ENCODE data around the gene FXYD5. TPM values are rescaled to one million over a fixed set of nuclear protein-coding genes. Genes with fewer than 3 reads are reported as not detected.
A peak's percentile ranks its signal among the peaks of the same experiment; 100 is the strongest.

Gene FXYD5
- total RNA-seq, 1 experiment from 2014 or later: 101 TPM

DNA sequence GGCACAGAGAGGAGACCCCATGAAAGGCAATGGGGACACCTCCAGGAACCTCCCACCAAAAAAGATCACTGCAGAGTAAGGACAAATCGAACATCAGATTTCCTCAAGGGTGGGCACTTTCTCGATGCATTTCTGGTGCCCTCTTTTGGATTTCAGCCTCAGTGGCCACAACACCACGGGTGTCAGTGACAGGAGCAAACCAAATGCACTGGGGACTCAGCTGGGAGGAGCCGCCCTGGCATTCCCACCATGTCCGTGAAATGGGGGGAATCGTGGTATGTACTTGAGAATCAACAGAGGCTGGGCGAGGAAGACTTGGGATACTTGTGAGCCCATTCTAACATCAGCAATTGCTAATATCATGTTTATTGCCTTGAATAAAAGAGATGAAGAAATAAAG, 57.7 kb downstream of the FXYD5 start:
- Histone ChIP-seq H3K4me3 (ENCODE audit: insufficient read depth, low read depth, low read length) (no peak overlapping the region), H3K36me3 (replicated peaks; ENCODE audit: control insufficient read depth, insufficient read depth, low read length) (no peaks in the 10 kb centered on the region), H3K27me3 (ENCODE audit: control insufficient read depth, insufficient read depth, low read length) (no peaks in the 10 kb centered on the region)
- DNase-seq: no peak

DNA sequence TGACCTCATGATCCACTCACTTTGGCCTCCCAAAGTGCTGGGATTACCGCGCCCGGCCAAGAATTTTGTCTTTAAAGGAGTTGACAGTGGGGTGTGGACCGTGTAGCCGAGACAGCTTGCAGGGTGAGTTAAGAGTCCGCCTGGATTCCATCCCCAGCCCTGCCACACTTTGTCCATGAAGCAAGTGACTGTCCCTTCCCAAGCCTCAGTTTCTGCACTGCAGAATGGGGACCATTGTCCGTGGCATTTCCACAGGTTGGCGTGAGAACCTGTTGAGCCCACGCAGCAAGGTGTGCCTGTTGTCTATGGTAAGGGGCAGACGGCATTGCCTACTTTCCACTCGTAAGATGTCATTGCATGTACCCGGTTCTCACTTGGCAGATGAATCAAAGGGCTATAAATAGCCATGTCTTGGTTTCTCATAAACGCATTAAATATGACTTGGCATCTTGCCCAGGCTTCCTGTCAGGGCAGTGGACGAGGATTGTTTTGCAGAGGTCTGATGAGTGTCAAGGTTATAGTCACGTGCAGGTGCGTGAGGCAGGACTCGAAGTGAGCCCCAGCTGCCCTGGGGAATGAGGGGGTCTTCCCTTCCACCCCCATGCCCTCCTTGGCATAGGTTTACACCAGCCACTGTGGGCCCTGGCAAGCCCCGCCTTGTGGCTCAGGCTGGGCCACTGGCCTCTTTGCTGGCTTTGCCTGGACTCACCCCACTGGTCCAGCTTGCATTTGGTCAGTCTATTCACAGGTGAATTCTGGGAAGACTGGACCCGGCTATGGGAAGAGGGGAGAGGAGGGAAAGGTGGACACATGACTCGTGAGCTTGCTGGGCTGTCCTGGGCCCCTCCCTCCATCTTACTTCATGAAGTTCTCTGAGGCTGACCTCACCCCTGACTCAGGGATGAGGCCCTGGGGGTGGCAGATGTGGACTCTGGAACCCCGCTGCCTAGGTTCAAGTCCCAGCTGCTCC, 59.4 kb downstream of the FXYD5 start:
- Histone ChIP-seq H3K27me3 (ENCODE audit: control insufficient read depth, insufficient read depth, low read length) (no peaks in the 10 kb centered on the region), H3K4me3 (ENCODE audit: insufficient read depth, low read depth, low read length) (no peak overlapping the region), H3K36me3 (replicated peaks; ENCODE audit: control insufficient read depth, insufficient read depth, low read length) (no peaks in the 10 kb centered on the region)
- no peak for DNase-seq

DNA sequence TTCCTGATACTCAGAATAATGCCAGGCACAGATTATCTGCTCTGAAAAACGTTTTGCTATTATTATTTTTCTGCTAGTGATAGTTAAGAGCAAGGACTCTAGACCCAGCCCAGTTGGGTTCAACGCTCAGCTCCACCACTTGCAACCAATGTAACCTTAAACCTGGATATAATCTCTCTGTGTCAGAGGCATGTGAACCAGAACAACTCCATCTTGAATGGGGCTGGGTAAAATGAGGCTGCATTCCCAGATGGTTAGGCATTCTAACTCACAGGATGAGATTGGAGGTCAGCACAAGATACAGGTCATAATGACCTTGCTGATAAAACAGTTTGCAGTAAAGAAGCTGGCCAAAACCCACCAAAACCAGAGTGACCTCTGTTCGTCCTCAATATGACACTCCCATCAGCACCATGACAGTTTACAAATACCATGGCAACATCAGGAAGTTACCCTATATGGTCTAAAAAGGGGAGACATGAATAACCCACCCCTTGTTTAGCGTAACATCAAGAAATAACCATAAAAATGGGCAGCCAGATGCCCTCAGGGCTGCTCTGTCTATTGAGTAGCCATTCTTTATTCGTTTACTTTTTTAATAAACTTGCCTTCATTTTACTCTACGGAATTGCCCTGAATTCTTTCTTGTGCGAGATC, 60.4 kb downstream of the FXYD5 start:
- DNase-seq: no peak
- Histone ChIP-seq H3K4me3 (ENCODE audit: insufficient read depth, low read depth, low read length) (no peak overlapping the region), H3K36me3 (replicated peaks; ENCODE audit: control insufficient read depth, insufficient read depth, low read length) (no peaks in the 10 kb centered on the region), H3K27me3 (ENCODE audit: control insufficient read depth, insufficient read depth, low read length) (no peaks in the 10 kb centered on the region)

DNA sequence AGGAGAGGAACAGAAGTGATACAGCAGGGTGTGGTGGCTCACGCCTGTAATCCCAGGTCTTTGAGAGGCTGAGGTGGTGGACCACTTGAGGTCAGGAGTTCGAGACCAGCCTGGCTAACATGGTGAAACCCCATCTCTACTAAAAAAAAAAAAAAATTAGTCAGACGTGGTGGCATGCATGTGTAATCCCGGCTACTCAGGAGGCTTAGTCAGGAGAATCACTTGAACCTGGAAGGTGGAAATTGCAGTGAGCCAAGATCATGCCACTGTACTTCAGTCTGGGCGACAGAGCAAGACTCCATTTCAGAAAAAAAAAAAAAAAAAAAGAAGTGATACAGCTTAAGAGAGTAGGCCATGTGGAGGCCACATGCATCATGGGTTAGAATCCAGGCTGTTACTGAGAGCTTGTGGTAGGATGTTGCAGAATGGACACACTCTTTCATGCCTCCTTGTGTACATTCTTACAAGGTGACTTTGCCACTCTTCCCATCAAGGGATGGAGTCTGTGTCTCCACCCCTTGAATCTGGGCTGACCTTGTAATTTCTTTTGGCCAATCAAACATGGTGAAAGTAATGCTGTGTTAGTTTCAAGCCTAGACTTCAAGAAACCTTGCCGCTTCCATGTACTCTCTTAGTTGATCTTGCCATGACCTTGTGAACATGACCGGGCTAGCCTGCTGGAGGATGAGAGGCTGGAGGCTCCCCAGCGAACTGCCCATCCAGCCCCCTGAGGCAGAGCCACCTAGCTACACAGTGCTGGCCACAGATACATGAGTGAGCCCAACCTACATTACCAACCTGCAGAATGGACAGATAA, 61.7 kb downstream of the FXYD5 start:
- H3K4me3 ChIP-seq (ENCODE audit: insufficient read depth, low read depth, low read length): no peak overlapping the region
- no peak for DNase-seq
- H3K36me3 ChIP-seq (replicated peaks; ENCODE audit: control insufficient read depth, insufficient read depth, low read length): no peaks in the 10 kb centered on the region
- no peaks in the 10 kb centered on the region for H3K27me3 ChIP-seq (ENCODE audit: control insufficient read depth, insufficient read depth, low read length)

DNA sequence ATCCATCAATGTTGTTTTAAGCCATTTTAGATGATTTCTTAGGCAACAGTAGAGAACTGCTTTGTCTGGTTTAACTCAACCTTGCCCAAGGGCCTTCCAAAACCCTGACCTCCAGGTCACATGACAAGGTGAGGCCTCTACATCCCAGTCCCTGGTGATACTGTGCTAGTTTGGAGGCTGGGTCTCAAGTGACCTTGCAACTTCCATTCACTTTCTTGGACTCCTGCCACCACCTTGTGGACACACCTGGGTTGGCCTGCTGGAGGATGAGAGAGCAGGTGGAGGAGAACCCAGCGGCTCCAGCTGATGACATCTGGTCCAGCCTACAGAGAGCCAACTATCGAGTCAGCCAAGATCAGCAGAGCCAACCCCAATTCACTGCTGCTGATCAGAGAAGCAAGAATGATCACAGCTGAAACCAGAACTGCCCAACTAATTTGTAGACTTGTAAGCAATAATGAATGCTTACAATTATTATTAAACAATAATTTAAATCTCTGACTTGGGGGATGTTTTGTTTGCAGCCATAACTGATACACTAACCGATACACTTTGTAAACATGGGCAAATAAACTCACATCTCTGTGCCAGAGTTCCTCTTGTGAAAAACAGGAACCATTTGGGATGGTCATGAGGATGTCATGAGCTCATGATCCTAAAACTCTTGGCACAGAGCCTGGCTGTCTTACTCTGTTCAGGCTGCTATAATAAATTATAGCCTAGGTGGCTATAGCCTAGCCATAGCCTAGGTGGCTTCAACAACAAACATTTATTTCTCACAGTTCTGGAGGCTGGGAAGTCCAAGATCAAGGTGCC, 62.5 kb downstream of the FXYD5 start:
- peak; percentile 62 for DNase-seq
- H3K27me3 ChIP-seq (ENCODE audit: control insufficient read depth, insufficient read depth, low read length): no peaks in the 10 kb centered on the region
- H3K36me3 ChIP-seq (replicated peaks; ENCODE audit: control insufficient read depth, insufficient read depth, low read length): no peaks in the 10 kb centered on the region

DNA sequence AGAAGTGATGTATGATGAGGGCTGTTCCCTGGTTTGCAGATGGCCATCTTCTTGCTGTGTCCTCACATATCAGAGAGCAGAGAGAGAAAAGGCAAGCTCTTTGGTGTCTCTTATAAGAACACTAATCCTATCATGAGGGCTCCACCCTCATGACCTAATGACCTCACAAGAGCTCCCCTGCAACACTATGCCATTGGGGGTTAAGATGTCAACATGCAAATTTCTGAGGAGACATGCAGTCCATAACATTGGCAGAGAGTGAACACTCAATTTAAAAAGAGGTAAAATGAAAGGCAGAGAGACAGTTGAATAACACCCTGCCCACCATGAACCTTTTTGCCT, 63.1 kb downstream of the FXYD5 start:
- no peak for DNase-seq
- Histone ChIP-seq H3K4me3 (ENCODE audit: insufficient read depth, low read depth, low read length) (no peak overlapping the region), H3K36me3 (replicated peaks; ENCODE audit: control insufficient read depth, insufficient read depth, low read length) (no peaks in the 10 kb centered on the region), H3K27me3 (ENCODE audit: control insufficient read depth, insufficient read depth, low read length) (no peaks in the 10 kb centered on the region)

More for the DNA sequence above, 62.5 kb downstream of the FXYD5 start:
- H3K4me3 ChIP-seq (ENCODE audit: insufficient read depth, low read depth, low read length): no peak overlapping the region

DNA sequence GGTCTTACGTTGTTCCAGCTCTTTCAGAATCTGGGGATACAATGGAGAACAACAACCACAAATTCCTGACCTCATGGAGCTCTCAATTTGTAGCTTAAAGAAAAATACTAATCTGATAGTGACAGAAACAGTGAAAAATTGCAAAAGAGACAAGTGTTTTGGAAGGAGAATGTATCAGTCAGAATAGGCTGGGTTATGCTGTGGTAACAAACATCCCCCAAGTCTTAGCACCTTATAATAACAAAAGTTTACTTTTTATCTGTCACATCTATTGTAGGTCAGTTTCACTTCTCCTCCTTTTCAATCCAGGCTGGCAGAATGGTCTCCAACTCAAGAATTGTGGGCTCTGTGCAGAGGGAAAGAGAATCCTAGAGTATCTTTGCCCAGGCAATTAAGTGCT, 64.5 kb downstream of the FXYD5 start:
- Histone ChIP-seq H3K4me3 (ENCODE audit: insufficient read depth, low read depth, low read length) (no peak overlapping the region), H3K36me3 (replicated peaks; ENCODE audit: control insufficient read depth, insufficient read depth, low read length) (no peaks in the 10 kb centered on the region), H3K27me3 (ENCODE audit: control insufficient read depth, insufficient read depth, low read length) (no peaks in the 10 kb centered on the region)
- DNase-seq: no peak

Other genes starting within 250 kb of the FXYD5 start
- 6.3 and 8.9 TPM in 2 replicates for gene ZNF30, start 227.8 kb upstream of the FXYD5 start, total RNA-seq (2014; rRNA removed; shearing (Covaris generic))
- 16.7 and 18.0 TPM in 2 replicates for gene ZNF792, start 190.5 kb upstream of the FXYD5 start, total RNA-seq (2014; rRNA removed; shearing (Covaris generic))
- gene GRAMD1A, start 154.4 kb upstream of the FXYD5 start, total RNA-seq (2014; rRNA removed; shearing (Covaris generic)): 110 and 138 TPM in 2 replicates
- gene SCN1B, start 124.3 kb upstream of the FXYD5 start, total RNA-seq (2014; rRNA removed; shearing (Covaris generic)): 8.1 and 8.9 TPM in 2 replicates
- 6.1 and 13.9 TPM in 2 replicates for gene HPN, start 113.0 kb upstream of the FXYD5 start, total RNA-seq (2014; rRNA removed; shearing (Covaris generic))
- gene FXYD3, start 38.9 kb upstream of the FXYD5 start, total RNA-seq (2014; rRNA removed; shearing (Covaris generic)): not detected in 2 replicates
- gene LGI4, start 19.7 kb upstream of the FXYD5 start, total RNA-seq (2014; rRNA removed; shearing (Covaris generic)): 2.9 and 10.4 TPM in 2 replicates
- gene FXYD1, start 15.9 kb upstream of the FXYD5 start, total RNA-seq (2014; rRNA removed; shearing (Covaris generic)): 5.0 and 6.1 TPM in 2 replicates
- 1.3 and 1.8 TPM in 2 replicates for gene FXYD7, start 11.5 kb upstream of the FXYD5 start, total RNA-seq (2014; rRNA removed; shearing (Covaris generic))
- gene FAM187B, start 74.0 kb downstream of the FXYD5 start, total RNA-seq (2014; rRNA removed; shearing (Covaris generic)): not detected in 2 replicates
- gene LSR, start 94.3 kb downstream of the FXYD5 start, total RNA-seq (2014; rRNA removed; shearing (Covaris generic)): 128 and 134 TPM in 2 replicates
- 79.3 and 91.7 TPM in 2 replicates for gene USF2, start 114.2 kb downstream of the FXYD5 start, total RNA-seq (2014; rRNA removed; shearing (Covaris generic))
- gene HAMP, start 127.8 kb downstream of the FXYD5 start, total RNA-seq (2014; rRNA removed; shearing (Covaris generic)): not detected in 2 replicates
- 0.10 TPM in 1 of 2 replicates, not detected in the other for gene MAG, start 137.4 kb downstream of the FXYD5 start, total RNA-seq (2014; rRNA removed; shearing (Covaris generic))
- 0.44 TPM in 1 of 2 replicates, not detected in the other for gene CD22, start 174.5 kb downstream of the FXYD5 start, total RNA-seq (2014; rRNA removed; shearing (Covaris generic))
- gene FFAR1, start 193.2 kb downstream of the FXYD5 start, total RNA-seq (2014; rRNA removed; shearing (Covaris generic)): not detected in 2 replicates
- not detected in 2 replicates for gene FFAR3, start 203.7 kb downstream of the FXYD5 start, total RNA-seq (2014; rRNA removed; shearing (Covaris generic))
- gene GPR42, start 216.3 kb downstream of the FXYD5 start, total RNA-seq (2014; rRNA removed; shearing (Covaris generic)): not detected in 2 replicates

Data from H7 (cell line).